ENCODE measurements around the gene FAM89A.

DNA sequence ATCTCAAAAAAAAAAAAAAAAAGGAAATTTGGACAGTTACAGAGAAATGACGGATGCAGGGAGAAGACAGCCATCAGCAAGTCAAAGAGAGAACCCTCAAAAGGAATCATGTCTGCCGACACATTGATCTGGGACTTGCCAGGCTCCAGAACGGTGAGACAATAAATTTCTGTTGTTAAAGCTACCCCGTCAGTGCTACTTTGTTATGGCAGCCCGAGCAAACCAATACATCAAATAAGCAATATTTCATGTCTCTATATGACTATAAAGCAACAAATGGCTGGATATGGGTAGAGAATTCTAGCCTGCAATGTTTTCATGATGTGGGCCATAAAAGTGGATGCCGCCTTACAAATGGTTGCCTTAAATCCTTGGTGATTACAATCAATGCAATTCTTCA is 23.3 kb upstream of the FAM89A start:
- no peak for TF ChIP-seq SUZ12 (IDR thresholded peaks at IDR 0.05; ENCODE audit: low read length)
- no peak for TF ChIP-seq POLR2AphosphoS5 (IDR thresholded peaks at IDR 0.05; ENCODE audit: low read depth, low read length)
- TF ChIP-seq NANOG (IDR thresholded peaks at IDR 0.05; ENCODE audit: insufficient read depth, low read depth, low read length, poor library complexity, severe bottlenecking): no peak
- TF ChIP-seq SP2 (IDR thresholded peaks at IDR 0.05; ENCODE audit: low read length): no peak
- TF ChIP-seq TCF12 (IDR thresholded peaks at IDR 0.05; ENCODE audit: low read depth, low read length): no peak
- TF ChIP-seq POLR2A (IDR thresholded peaks at IDR 0.05; ENCODE audit: control extremely low read depth in 1 of 2, low read depth in 2 of 2, low read length in 2 of 2): no peak
